Activated T-cell treated with anti-CD3 and anti-CD28 coated beads for 1 hour (primary cell): ENCODE data around the gene LMOD3.

Experiments
- DNase-seq: peaks from one replicate; pipeline ENCODE4 v3.0.0-alpha.2; 2020; ENCODE audit warnings: low read depth

The LMOD3 gene

DNA sequence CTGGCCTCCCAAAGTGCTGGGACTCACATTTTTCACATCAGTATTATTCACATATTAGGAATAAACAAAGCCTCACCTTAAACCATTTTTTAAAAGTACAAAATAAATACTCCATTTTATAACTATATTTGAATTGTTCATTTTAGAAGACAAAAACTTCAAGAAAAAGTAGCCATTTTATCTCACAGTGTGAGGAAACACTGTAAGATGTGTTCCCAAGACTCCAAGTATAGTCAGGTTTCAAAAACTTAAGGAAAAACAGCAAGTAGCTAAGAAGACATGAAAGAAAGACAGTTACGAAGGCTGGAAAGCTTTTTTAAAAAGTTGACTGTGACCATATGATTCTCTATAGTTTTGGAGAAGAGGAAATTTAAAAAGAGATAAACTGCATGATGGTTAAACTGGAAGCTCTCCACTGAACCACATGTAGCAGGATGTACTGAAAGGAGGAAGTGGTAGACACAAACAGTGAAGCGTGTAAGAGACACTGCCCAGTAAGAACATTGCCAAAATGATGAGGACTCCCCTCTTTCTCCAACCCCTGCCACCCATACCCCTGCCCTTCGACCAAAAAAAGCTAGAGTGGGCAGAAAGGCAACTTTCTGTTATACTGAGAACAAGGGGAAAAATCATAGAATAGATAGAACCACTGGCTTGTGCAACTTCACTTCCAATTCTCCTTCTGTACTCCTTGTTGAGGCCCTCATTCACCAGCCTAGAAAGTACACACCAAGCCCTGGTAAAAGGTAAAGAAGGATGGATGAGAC lies 64.0 kb downstream of the LMOD3 start:
- no peak for DNase-seq
